ENCODE data around the gene TTLL13. TPM values are rescaled to one million over a fixed set of nuclear protein-coding genes. Genes with fewer than 3 reads are reported as not detected.
"Not testable (repeated sequence)": the region's sequence is repeated elsewhere in the genome, so short reads cannot be mapped to it uniquely, and the experiment has no call there.

TTLL13 gene
- total RNA-seq, 1 donor from 2014 or later = under 0.01 TPM

- peak; percentile 15 to 97 for DNase-seq (ENCODE audit: low read depth in 2 of 2)
Observed at GRCh38 chr15:90234096-90234988, 15.0 kb upstream of the TTLL13 start, which contains the start of gene GDPGP1. Gene GDPGP1 (plus strand): TSS chr15:90234209. CDS start chr15:90240909, 6,700 bp downstream.

GRCh38 chr15:90239371-90239770 is 10.0 kb upstream of the TTLL13 start:
- no peak for DNase-seq (ENCODE audit: low read depth in 2 of 2)

GRCh38 chr15:90240856-90241255 is 8.5 kb upstream of the TTLL13 start:
- DNase-seq (ENCODE audit: low read depth in 2 of 2) = no peak

GRCh38 chr15:90241343-90242192 is 7.8 kb upstream of the TTLL13 start:
- DNase-seq (ENCODE audit: low read depth in 2 of 2) = no peak

GRCh38 chr15:90243943-90244639 is 5.3 kb upstream of the TTLL13 start:
- DNase-seq (ENCODE audit: low read depth in 2 of 2) = no peak

GRCh38 chr15:90248789-90249202 is 560 bp upstream of the TTLL13 start:
- DNase-seq (ENCODE audit: low read depth in 2 of 2) = no peak

GRCh38 chr15:90257776-90258175 is 8.4 kb downstream of the TTLL13 start:
- DNase-seq (ENCODE audit: low read depth in 2 of 2) = no peak

GRCh38 chr15:90259524-90259923 is 10.2 kb downstream of the TTLL13 start:
- peak; percentile 18 to 66 for DNase-seq (ENCODE audit: low read depth in 2 of 2)

GRCh38 chr15:90260731-90261130 is 11.4 kb downstream of the TTLL13 start:
- peak; percentile 57 to 85 for DNase-seq (ENCODE audit: low read depth in 2 of 2)

- peak; percentile 87 to 92 for DNase-seq (ENCODE audit: low read depth in 2 of 2)
Observed at GRCh38 chr15:90261811-90262210, 12.5 kb downstream of the TTLL13 start.

- peak; percentile 12 to 37 for DNase-seq (ENCODE audit: low read depth in 2 of 2)
Observed at GRCh38 chr15:90262426-90262825, 13.1 kb downstream of the TTLL13 start.

- DNase-seq (ENCODE audit: low read depth in 2 of 2) = peak; percentile 36 to 57
Observed at GRCh38 chr15:90264671-90265070, 15.3 kb downstream of the TTLL13 start.

GRCh38 chr15:90265271-90266060 is 16.1 kb downstream of the TTLL13 start, which contains the start of gene NGRN:
Gene NGRN (plus strand): TSS chr15:90265672. CDS start chr15:90265713, 41 bp downstream.
- DNase-seq (ENCODE audit: low read depth in 2 of 2) = peak; percentile 93 to 95

GRCh38 chr15:90266061-90266431 is 16.7 kb downstream of the TTLL13 start:
- DNase-seq (ENCODE audit: low read depth in 2 of 2) = peak; percentile 37 to 48

- DNase-seq (ENCODE audit: low read depth in 2 of 2) = peak; percentile 53 to 57
Observed at GRCh38 chr15:90266485-90266884, 17.1 kb downstream of the TTLL13 start.

GRCh38 chr15:90268415-90268814 is 19.1 kb downstream of the TTLL13 start:
- no peak for DNase-seq (ENCODE audit: low read depth in 2 of 2)

GRCh38 chr15:90270502-90271150 is 21.3 kb downstream of the TTLL13 start:
- no peak for DNase-seq (ENCODE audit: low read depth in 2 of 2)

GRCh38 chr15:90271459-90272166 is 22.3 kb downstream of the TTLL13 start:
- DNase-seq (ENCODE audit: low read depth in 2 of 2) = no peak

GRCh38 chr15:90278467-90278866 is 29.1 kb downstream of the TTLL13 start:
- DNase-seq (ENCODE audit: low read depth in 2 of 2) = not testable (repeated sequence)
